ENCODE data around the gene TUBB4B.

TUBB4B gene

GRCh38 chr9:137273611-137274320 lies 32.7 kb downstream of the TUBB4B start:
- DNase-seq: no peak

GRCh38 chr9:137275203-137275587 lies 34.1 kb downstream of the TUBB4B start:
- no peak for DNase-seq

GRCh38 chr9:137275588-137276472 lies 34.7 kb downstream of the TUBB4B start:
- no peak for DNase-seq

GRCh38 chr9:137276473-137277328 lies 35.6 kb downstream of the TUBB4B start:
- no peak for DNase-seq

GRCh38 chr9:137277329-137278041 lies 36.4 kb downstream of the TUBB4B start, which contains the start of gene TOR4A:
TOR4A (plus strand) TSS chr9:137277726; CDS start chr9:137278690, 964 bp downstream.
- no peak for DNase-seq

GRCh38 chr9:137278061-137278701 lies 37.1 kb downstream of the TUBB4B start:
- DNase-seq: no peak

GRCh38 chr9:137278721-137279711 lies 37.9 kb downstream of the TUBB4B start:
- no peak for DNase-seq

- no peak for DNase-seq
Measured at GRCh38 chr9:137279741-137280473, 38.8 kb downstream of the TUBB4B start.

GRCh38 chr9:137280474-137281344 lies 39.6 kb downstream of the TUBB4B start:
- no peak for DNase-seq

GRCh38 chr9:137281345-137282116 lies 40.4 kb downstream of the TUBB4B start:
- DNase-seq: no peak

- peak; percentile 30 for DNase-seq
Measured at GRCh38 chr9:137286975-137287383, 45.9 kb downstream of the TUBB4B start.

- no peak for DNase-seq
Measured at GRCh38 chr9:137293094-137293481, 52.0 kb downstream of the TUBB4B start.
